ENCODE results near the gene NOS3. TPM values are rescaled to one million over a fixed set of nuclear protein-coding genes. Genes with fewer than 3 reads are reported as not detected.
A peak's percentile ranks its signal among the peaks of the same experiment; 100 is the strongest.

The NOS3 gene
- total and polyA plus RNA-seq, 10 donors = 11.9 to 455 (median 164) TPM

- H3K36me3 ChIP-seq = no peaks in the 10 kb centered on the region
Measured at GRCh38 chr7:150950496-150951180, 40.2 kb upstream of the NOS3 start.

GRCh38 chr7:150951181-150951520, 39.7 kb upstream of the NOS3 start:
- 93 to 95% (median 94%) methylated on average over 8 to 16 of the region's 16 CpGs for WGBS, 5 donors
- no peak for TF ChIP-seq POLR2A (IDR thresholded peaks at IDR 0.05)
- no peak for TF ChIP-seq POLR2AphosphoS5 (IDR thresholded peaks at IDR 0.05)
- no peak for TF ChIP-seq CTCF (IDR thresholded peaks at IDR 0.05 in 8 of 11, conservative IDR thresholded peaks at IDR 0.05 in 3 of 11)
- H3K27me3 ChIP-seq (replicated peaks in 1 of 7) = peaks cover 0 to 55% (median 19%) of the 10 kb centered on the region in 7 donors
- no peak overlapping the region for H3K4me3 ChIP-seq
- H3K4me1 ChIP-seq = peaks cover 0 to 17% (median 4%) of the 10 kb centered on the region in 6 donors
- no peaks in the 10 kb centered on the region for H3K36me3 ChIP-seq
- H3K9me3 ChIP-seq = no peaks in the 10 kb centered on the region
- DNase-seq = no peak
- intact Hi-C loops (cut with DNase I; ENCODE audit: low total_unique reads) = no loop called here
- no peak overlapping the region for H3K27ac ChIP-seq

More at GRCh38 chr7:150950496-150951180, 40.2 kb upstream of the NOS3 start:
- H3K27me3 ChIP-seq (replicated peaks in 1 of 7) = peaks cover 0 to 54% (median 18%) of the 10 kb centered on the region in 7 donors
- no peak for TF ChIP-seq POLR2A (IDR thresholded peaks at IDR 0.05)
- TF ChIP-seq CTCF (IDR thresholded peaks at IDR 0.05 in 8 of 11, conservative IDR thresholded peaks at IDR 0.05 in 3 of 11) = no peak
- no peak for TF ChIP-seq POLR2AphosphoS5 (IDR thresholded peaks at IDR 0.05)
- intact Hi-C loops (cut with DNase I; ENCODE audit: low total_unique reads) = no loop called here
- H3K27ac ChIP-seq = no peak overlapping the region
- 89 to 97% (median 94%) methylated on average over 12 to 27 of the region's 27 CpGs for WGBS, 5 donors
- DNase-seq = peak; percentile 67
- H3K4me3 ChIP-seq = no peak overlapping the region
- H3K9me3 ChIP-seq = no peaks in the 10 kb centered on the region
- H3K4me1 ChIP-seq = peaks cover 0 to 12% (median 4%) of the 10 kb centered on the region in 6 donors

- no peak overlapping the region for H3K27ac ChIP-seq
- H3K9me3 ChIP-seq = no peaks in the 10 kb centered on the region
- TF ChIP-seq POLR2AphosphoS5 (IDR thresholded peaks at IDR 0.05) (no peak), CTCF (IDR thresholded peaks at IDR 0.05 in 8 of 11, conservative IDR thresholded peaks at IDR 0.05 in 3 of 11) (no peak), POLR2A (IDR thresholded peaks at IDR 0.05) (no peak)
- H3K4me3 ChIP-seq = no peak overlapping the region
- H3K36me3 ChIP-seq = no peaks in the 10 kb centered on the region
- peaks cover 0 to 18% (median 4%) of the 10 kb centered on the region in 6 donors for H3K4me1 ChIP-seq
- intact Hi-C loops (cut with DNase I; ENCODE audit: low total_unique reads) = no loop called here
- DNase-seq = peak; percentile 68
- H3K27me3 ChIP-seq (replicated peaks in 1 of 7) = peaks cover 0 to 55% (median 19%) of the 10 kb centered on the region in 7 donors
- 90 to 98% (median 96%) methylated on average over 24 to 28 of the region's 28 CpGs for WGBS, 5 donors
Measured at GRCh38 chr7:150951521-150951920, 39.3 kb upstream of the NOS3 start.

GRCh38 chr7:150952331-150953050, 38.3 kb upstream of the NOS3 start:
- peaks cover 0 to 21% (median 4%) of the 10 kb centered on the region in 6 donors for H3K4me1 ChIP-seq
- H3K27ac ChIP-seq = no peak overlapping the region
- H3K9me3 ChIP-seq = no peaks in the 10 kb centered on the region
- H3K4me3 ChIP-seq = no peak overlapping the region
- no peaks in the 10 kb centered on the region for H3K36me3 ChIP-seq
- intact Hi-C loops (cut with DNase I; ENCODE audit: low total_unique reads) = no loop called here
- WGBS, 5 donors = 82 to 94% (median 90%) methylated on average over 30 to 33 of the region's 33 CpGs
- peak; percentile 61 for DNase-seq
- peaks cover 0 to 55% (median 21%) of the 10 kb centered on the region in 7 donors for H3K27me3 ChIP-seq (replicated peaks in 1 of 7)
- no peak for TF ChIP-seq CTCF (IDR thresholded peaks at IDR 0.05 in 8 of 11, conservative IDR thresholded peaks at IDR 0.05 in 3 of 11)
- TF ChIP-seq POLR2A (IDR thresholded peaks at IDR 0.05) = no peak
- TF ChIP-seq POLR2AphosphoS5 (IDR thresholded peaks at IDR 0.05) = no peak

All from spleen (tissue), 11 donors.